IMR-90 (cell line): ENCODE measurements around the gene EFS. TPM values are rescaled to one million over a fixed set of nuclear protein-coding genes. Genes with fewer than 3 reads are reported as not detected.

Source experiments
- ATAC-seq: fragments of 200-7000 bp; cut with Tn5 transposase; 2 replicates; pipeline ENCODE4 v1.9.1; 2020; ENCODE audit warnings: low read depth, mild to moderate bottlenecking, moderate library complexity
- BruUV-seq: library from RNA; stranded (reverse); fragments of 400-500 nt; replicated peaks from 2 replicates; lab custom pipeline; 2021; lab: Mats Ljungman, UMichigan
- CTCF ChIA-PET: fragments of 300-600 bp; formaldehyde crosslinking; extraction: SDS; loops from one replicate; lab custom pipeline; 2021; ENCODE audit warnings: antibody characterized with exemption; lab: Yijun Ruan, JAX
- POLR2A ChIA-PET: fragments of 300-600 bp; sonication (Branson Sonifier 250); formaldehyde crosslinking; loops from one replicate; lab custom pipeline; 2022; ENCODE audit warnings: antibody characterized with exemption; ENCODE audit not compliant: unreplicated experiment; lab: Charles Lee
- DNase-seq: peaks from one replicate; pipeline ENCODE4 v3.0.0; 2013
- H2AFZ ChIP-seq: replicated peaks from 2 replicates; pipeline ENCODE3; 2013; ENCODE audit warnings: low read length, mild to moderate bottlenecking; ENCODE audit not compliant: poor library complexity
- H2AK5ac ChIP-seq: 2 replicates; pipeline ENCODE4 v1.6.1; 2013; ENCODE audit warnings: low read depth, low read length, inconsistent platforms
- H2AK9ac ChIP-seq: replicated peaks from 2 replicates; pipeline ENCODE3; 2013; ENCODE audit warnings: mild to moderate bottlenecking, low read depth, low read length, moderate library complexity; ENCODE audit not compliant: poor library complexity
- H2BK120ac ChIP-seq: 2 replicates; pipeline ENCODE4 v1.6.1; 2013; ENCODE audit warnings: low read depth, low read length, inconsistent platforms
- H2BK15ac ChIP-seq: 3 replicates; pipeline ENCODE4 v1.6.1; 2013; ENCODE audit warnings: low read depth, low read length, inconsistent platforms
- H2BK20ac ChIP-seq: 2 replicates; pipeline ENCODE4 v1.6.1; 2013; ENCODE audit warnings: low read depth, mild to moderate bottlenecking, inconsistent platforms, low read length, moderate library complexity
- H2BK5ac ChIP-seq: 2 replicates; pipeline ENCODE4 v1.6.1; 2013; ENCODE audit warnings: mild to moderate bottlenecking, low read depth, low read length, inconsistent platforms; ENCODE audit not compliant: poor library complexity, severe bottlenecking
- H3K14ac ChIP-seq: replicated peaks from 2 replicates; pipeline ENCODE4 v1.6.1; 2013; ENCODE audit warnings: low read depth, low read length, inconsistent platforms
- H3K18ac ChIP-seq: 2 replicates; pipeline ENCODE4 v1.6.1; 2013; ENCODE audit warnings: low read depth, low read length, control low read depth
- H3K23ac ChIP-seq: 2 replicates; pipeline ENCODE4 v1.6.1; 2013; ENCODE audit warnings: low read depth, low read length, inconsistent platforms
- H3K27ac ChIP-seq: 2 replicates; pipeline ENCODE4 v1.5.1; 2013; ENCODE audit warnings: mild to moderate bottlenecking, control low read depth, low read length; ENCODE audit not compliant: insufficient read depth
- H3K27me3 ChIP-seq: 2 replicates; pipeline ENCODE4 v1.6.1; 2013; ENCODE audit warnings: low read length; ENCODE audit not compliant: control insufficient read depth, insufficient read depth
- H3K36me3 ChIP-seq: 2 replicates; pipeline ENCODE4 v1.6.1; 2013; ENCODE audit warnings: low read length, mixed read lengths; ENCODE audit not compliant: control insufficient read depth, insufficient read depth
- H3K4ac ChIP-seq: 2 replicates; pipeline ENCODE4 v1.6.1; 2013; ENCODE audit warnings: low read depth, low read length, inconsistent platforms
- H3K4me1 ChIP-seq: 2 replicates; pipeline ENCODE4 v1.6.1; 2013; ENCODE audit warnings: low read length, mixed read lengths; ENCODE audit not compliant: control insufficient read depth, insufficient read depth
- H3K4me2 ChIP-seq: 2 replicates; pipeline ENCODE4 v1.6.1; 2013; ENCODE audit warnings: low read depth, mild to moderate bottlenecking, control low read depth, low read length, moderate library complexity
- H3K4me3 ChIP-seq: 2 replicates; pipeline ENCODE4 v1.5.1; 2013; ENCODE audit warnings: low read depth, mild to moderate bottlenecking, control low read depth, low read length, moderate library complexity; ENCODE audit not compliant: insufficient read depth
- H3K56ac ChIP-seq: 2 replicates; pipeline ENCODE4 v1.6.1; 2013; ENCODE audit warnings: low read length, inconsistent platforms; ENCODE audit not compliant: insufficient read depth; ENCODE audit errors: extremely low read depth
- H3K79me1 ChIP-seq, 2 experiments: 2 replicates each; pipeline ENCODE4 v1.6.1; 2013; ENCODE audit warnings: low read length in 2 of 2, inconsistent platforms in 1 of 2, low read depth in 1 of 2
- H3K9ac ChIP-seq: 2 replicates; pipeline ENCODE4 v1.6.1; 2013; ENCODE audit warnings: low read depth, low read length, control low read depth
- H3K9me1 ChIP-seq: 2 replicates; pipeline ENCODE4 v1.6.1; 2013; ENCODE audit warnings: low read length, inconsistent platforms; ENCODE audit not compliant: insufficient read depth
- H3K9me3 ChIP-seq: 2 replicates; pipeline ENCODE4 v1.6.1; 2013; ENCODE audit warnings: low read length; ENCODE audit not compliant: control insufficient read depth, insufficient read depth
- H4K20me1 ChIP-seq: 2 replicates; pipeline ENCODE4 v1.6.1; 2013; ENCODE audit warnings: low read length, inconsistent platforms; ENCODE audit not compliant: insufficient read depth
- H4K5ac ChIP-seq: 2 replicates; pipeline ENCODE4 v1.6.1; 2013; ENCODE audit warnings: mild to moderate bottlenecking, low read depth, low read length, control low read depth
- H4K8ac ChIP-seq, 2 experiments: 2 replicates each; pipeline ENCODE4 v1.6.1; 2013; ENCODE audit warnings: low read depth in 2 of 2, low read length in 2 of 2, control low read depth in 1 of 2, inconsistent platforms in 1 of 2
- H4K91ac ChIP-seq: 2 replicates; pipeline ENCODE4 v1.6.1; 2013; ENCODE audit warnings: low read depth, low read length, inconsistent platforms; ENCODE audit not compliant: insufficient read depth
- BHLHE40 ChIP-seq: fragments of 150-350 bp; IDR thresholded peaks from 2 replicates; pipeline ENCODE4 v1.6.1; 2016; ENCODE audit warnings: mild to moderate bottlenecking, low read depth, low read length
- CEBPB ChIP-seq: IDR thresholded peaks from 2 replicates; pipeline ENCODE4 v1.6.1; 2012; ENCODE audit warnings: low read depth, low read length, improper control_type of control experiment
- CHD1 ChIP-seq: IDR thresholded peaks from 2 replicates; pipeline ENCODE4 v1.6.1; 2012; ENCODE audit warnings: low read depth, low read length, improper control_type of control experiment
- ELK1 ChIP-seq: fragments of 150-350 bp; IDR thresholded peaks from 2 replicates; pipeline ENCODE4 v1.6.1; 2016; ENCODE audit warnings: low read depth, mild to moderate bottlenecking, low read length, moderate library complexity, borderline replicate concordance
- FOS ChIP-seq: fragments of 150-350 bp; IDR thresholded peaks from 2 replicates; pipeline ENCODE4 v1.6.1; 2016; ENCODE audit warnings: low read depth, low read length
- MAFK ChIP-seq: IDR thresholded peaks from 2 replicates; pipeline ENCODE4 v1.6.1; 2012; ENCODE audit warnings: low read depth, low read length, improper control_type of control experiment
- MAZ ChIP-seq: IDR thresholded peaks from 2 replicates; pipeline ENCODE4 v1.6.1; 2012; ENCODE audit warnings: low read depth, mild to moderate bottlenecking, low read length, improper control_type of control experiment, moderate library complexity, borderline replicate concordance
- MXI1 ChIP-seq: IDR thresholded peaks from 2 replicates; pipeline ENCODE4 v1.6.1; 2012; ENCODE audit warnings: low read depth, mild to moderate bottlenecking, low read length, moderate library complexity, borderline replicate concordance
- NFE2L2 ChIP-seq: fragments of 150-350 bp; IDR thresholded peaks from 2 replicates; pipeline ENCODE4 v1.6.1; 2016; ENCODE audit warnings: low read depth, mild to moderate bottlenecking, low read length
- POLR2A ChIP-seq: IDR thresholded peaks from 2 replicates; pipeline ENCODE4 v1.6.1; 2012; ENCODE audit warnings: mild to moderate bottlenecking, low read depth, low read length
- RAD21 ChIP-seq: IDR thresholded peaks from 2 replicates; pipeline ENCODE4 v1.6.1; 2012; ENCODE audit warnings: low read length, improper control_type of control experiment
- RCOR1 ChIP-seq: IDR thresholded peaks from 2 replicates; pipeline ENCODE4 v1.6.1; 2012; ENCODE audit warnings: mild to moderate bottlenecking, low read length, improper control_type of control experiment; ENCODE audit not compliant: insufficient replicate concordance
- RFX5 ChIP-seq: IDR thresholded peaks from 2 replicates; pipeline ENCODE4 v1.8.0; 2012; ENCODE audit warnings: low read depth, mild to moderate bottlenecking, low read length, moderate library complexity
- SMC3 ChIP-seq: fragments of 150-350 bp; IDR thresholded peaks from 2 replicates; pipeline ENCODE4 v1.6.1; 2016; ENCODE audit warnings: low read depth, mild to moderate bottlenecking, antibody characterized with exemption, low read length, moderate library complexity
- USF2 ChIP-seq: fragments of 150-350 bp; IDR thresholded peaks from 2 replicates; pipeline ENCODE4 v1.6.1; 2017; ENCODE audit warnings: mild to moderate bottlenecking, antibody characterized with exemption, low read length, low read depth
- WGBS, 2 experiments: methylation state at CpG; one replicate each; pipeline versions ENCODE4 v1.1.5 to v1.1.7; 2013; ENCODE audit warnings: missing lambda C conversion rate in 2 of 2; ENCODE audit not compliant: insufficient read length in 1 of 2; ENCODE audit errors: extremely low coverage in 2 of 2; 5-methylcytosine and 5-hydroxymethylcytosine counted together
- dilution Hi-C: fragments of 300-500 bp; cut with HindIII; formaldehyde crosslinking; loops from one replicate; pipeline ENCODE4 v1.14.3; 2018; ENCODE audit warnings: low sequenced_read_pairs; ENCODE audit not compliant: unreplicated experiment
- in situ Hi-C: fragments of 300-500 bp; cut with MboI; formaldehyde crosslinking; loops from 3 replicates; pipeline ENCODE4 v1.14.3; 2019; ENCODE audit warnings: low sequenced_read_pairs, inconsistent platforms, mixed read lengths
- intact Hi-C: fragments of 100-400 bp; cut with micrococcal nuclease; formaldehyde crosslinking; loops from 2 replicates; pipeline ENCODE4 v1.10.0; 2022
- polyA plus RNA-seq, 3 experiments: library from polyadenylated mRNA; depleted of rRNA; stranded (reverse); fragments of >200 nt; gene quantifications; 2 replicates each; pipeline ENCODE4 v1.2.3, GENCODE V29; 2012; ENCODE audit warnings: low replicate concordance in 1 of 3
- total RNA-seq: library from RNA; depleted of rRNA; stranded (reverse); fragments of >200 nt; gene quantifications from 2 replicates; pipeline ENCODE4 v1.2.3, GENCODE V29; 2012
- TF ChIP-seq, protein P1 (sequence below): conservative IDR thresholded peaks from 2 replicates; pipeline ENCODE4 v1.5.1; 2012; ENCODE audit warnings: mild to moderate bottlenecking, low read depth, low read length, improper control_type of control experiment

EFS gene
- total and polyA plus RNA-seq, 2 of the 4 experiments (the other 2 are of a cell fraction) = 2.2 to 11.6 TPM

DNA sequence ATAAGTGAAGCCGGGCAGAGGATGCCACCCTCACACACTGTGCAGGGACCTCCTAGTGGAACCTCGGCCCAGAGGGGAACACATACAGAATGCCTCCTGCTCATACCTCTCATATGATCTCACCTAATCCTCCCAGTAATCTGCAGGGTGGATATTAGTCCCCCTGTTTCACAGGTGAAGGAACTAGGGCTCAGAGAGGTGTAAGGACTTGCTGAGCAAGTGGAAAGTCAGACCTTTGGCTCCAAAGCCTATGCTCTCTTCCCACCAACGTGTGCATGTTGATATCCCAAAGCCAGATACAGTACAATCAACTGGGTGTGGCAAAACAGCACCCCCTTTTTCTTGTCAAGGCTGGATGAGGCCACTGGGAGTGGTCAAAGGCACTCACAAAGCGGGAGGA lies 38.9 kb upstream of the EFS start:
- Histone ChIP-seq H4K20me1 (no peaks in the 10 kb centered on the region), H3K4me3 (no peak overlapping the region), H3K23ac (no peak overlapping the region), H3K4ac (no peak overlapping the region), H3K14ac (no peak overlapping the region), H2AK5ac (no peak overlapping the region), H2AK9ac (no peak overlapping the region), H2AFZ (no peak overlapping the region), H2BK5ac (no peak overlapping the region), H3K27ac (no peak overlapping the region), H2BK120ac (no peak overlapping the region), H3K36me3 (no peaks in the 10 kb centered on the region), H3K4me2 (no peak overlapping the region), H3K4me1 (no peaks in the 10 kb centered on the region), H2BK20ac (no peak overlapping the region), H4K5ac (no peak overlapping the region), H4K8ac (no peak overlapping the region), H3K9me3 (no peaks in the 10 kb centered on the region), H3K9ac (no peak overlapping the region), H3K27me3 (peaks cover 49% of the 10 kb centered on the region), H3K79me1 (no peaks in the 10 kb centered on the region), H3K56ac (no peak overlapping the region), H4K91ac (no peak overlapping the region), H2BK15ac (no peak overlapping the region), H3K9me1 (peaks cover 2% of the 10 kb centered on the region; the same call in 1 of the 2 replicates), H3K18ac (no peak overlapping the region)
- no CpG with 5 or more reads among the region's 4 CpGs for WGBS, 2 experiments
- dilution Hi-C loops (no loop called here), in situ Hi-C loops (no loop called here), intact Hi-C loops (no loop called here)
- CTCF ChIA-PET = no interaction called here
- no TSS peak for BruUV-seq
- no peak for ATAC-seq
- DNase-seq = no peak
- no peak for TF ChIP-seq NFE2L2
- TF ChIP-seq RCOR1 = no peak
- TF ChIP-seq RAD21 = no peak
- no peak for TF ChIP-seq ELK1
- TF ChIP-seq SMC3 = no peak
- no peak for TF ChIP-seq MAZ
- no peak for TF ChIP-seq USF2
- no peak for TF ChIP-seq MAFK
- TF ChIP-seq MXI1 = no peak
- TF ChIP-seq CEBPB = no peak
- no peak for TF ChIP-seq CHD1
- TF ChIP-seq, protein P1, sequence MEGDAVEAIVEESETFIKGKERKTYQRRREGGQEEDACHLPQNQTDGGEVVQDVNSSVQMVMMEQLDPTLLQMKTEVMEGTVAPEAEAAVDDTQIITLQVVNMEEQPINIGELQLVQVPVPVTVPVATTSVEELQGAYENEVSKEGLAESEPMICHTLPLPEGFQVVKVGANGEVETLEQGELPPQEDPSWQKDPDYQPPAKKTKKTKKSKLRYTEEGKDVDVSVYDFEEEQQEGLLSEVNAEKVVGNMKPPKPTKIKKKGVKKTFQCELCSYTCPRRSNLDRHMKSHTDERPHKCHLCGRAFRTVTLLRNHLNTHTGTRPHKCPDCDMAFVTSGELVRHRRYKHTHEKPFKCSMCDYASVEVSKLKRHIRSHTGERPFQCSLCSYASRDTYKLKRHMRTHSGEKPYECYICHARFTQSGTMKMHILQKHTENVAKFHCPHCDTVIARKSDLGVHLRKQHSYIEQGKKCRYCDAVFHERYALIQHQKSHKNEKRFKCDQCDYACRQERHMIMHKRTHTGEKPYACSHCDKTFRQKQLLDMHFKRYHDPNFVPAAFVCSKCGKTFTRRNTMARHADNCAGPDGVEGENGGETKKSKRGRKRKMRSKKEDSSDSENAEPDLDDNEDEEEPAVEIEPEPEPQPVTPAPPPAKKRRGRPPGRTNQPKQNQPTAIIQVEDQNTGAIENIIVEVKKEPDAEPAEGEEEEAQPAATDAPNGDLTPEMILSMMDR = no peak
- no peak for TF ChIP-seq RFX5
- no peak for TF ChIP-seq BHLHE40
- TF ChIP-seq POLR2A = no peak
- no peak for TF ChIP-seq FOS
- POLR2A ChIA-PET = no interaction called here
